Skeletal muscle tissue (tissue), 4 donors: ENCODE data around the gene SERPINE1. TPM values are rescaled to one million over a fixed set of nuclear protein-coding genes. Genes with fewer than 3 reads are reported as not detected.

Experiments used
- H3K27ac ChIP-seq: one replicate; pipeline ENCODE4 v1.7.0; 2013; ENCODE audit warnings: mild to moderate bottlenecking, low read depth, low read length, inconsistent platforms
- H3K27me3 ChIP-seq, 3 donors: one replicate each; pipeline ENCODE4 v1.7.0; 2013; ENCODE audit warnings: low read length in 3 of 3; ENCODE audit not compliant: control insufficient read depth in 3 of 3, insufficient read depth in 3 of 3
- H3K36me3 ChIP-seq, 3 donors: one replicate each; pipeline ENCODE4 v1.7.0; 2013; ENCODE audit warnings: low read length in 3 of 3; ENCODE audit not compliant: control insufficient read depth in 3 of 3, insufficient read depth in 3 of 3
- H3K4me1 ChIP-seq, 3 donors: one replicate each; pipeline ENCODE4 v1.7.0; 2013; ENCODE audit warnings: low read length in 3 of 3, mild to moderate bottlenecking in 3 of 3; ENCODE audit not compliant: control insufficient read depth in 3 of 3, insufficient read depth in 3 of 3
- H3K4me3 ChIP-seq, 3 donors: one replicate each; pipeline ENCODE4 v1.7.0; 2013; ENCODE audit warnings: low read length in 3 of 3
- H3K9ac ChIP-seq, 3 donors: one replicate each; pipeline ENCODE4 v1.7.0; 2013; ENCODE audit warnings: low read length in 3 of 3, mild to moderate bottlenecking in 3 of 3, moderate library complexity in 2 of 3, low read depth in 1 of 3
- H3K9me3 ChIP-seq, 3 donors: one replicate each; pipeline ENCODE4 v1.7.0; 2013; ENCODE audit warnings: low read length in 3 of 3; ENCODE audit not compliant: control insufficient read depth in 3 of 3
- total RNA-seq: library from RNA; depleted of rRNA; stranded (reverse); fragments of >200 nt; gene quantifications from one replicate; pipeline ENCODE4 v1.2.3, GENCODE V29; 2014
- donor health status: Osteomylitis.

SERPINE1 gene
- 2.1 TPM for total RNA-seq

DNA sequence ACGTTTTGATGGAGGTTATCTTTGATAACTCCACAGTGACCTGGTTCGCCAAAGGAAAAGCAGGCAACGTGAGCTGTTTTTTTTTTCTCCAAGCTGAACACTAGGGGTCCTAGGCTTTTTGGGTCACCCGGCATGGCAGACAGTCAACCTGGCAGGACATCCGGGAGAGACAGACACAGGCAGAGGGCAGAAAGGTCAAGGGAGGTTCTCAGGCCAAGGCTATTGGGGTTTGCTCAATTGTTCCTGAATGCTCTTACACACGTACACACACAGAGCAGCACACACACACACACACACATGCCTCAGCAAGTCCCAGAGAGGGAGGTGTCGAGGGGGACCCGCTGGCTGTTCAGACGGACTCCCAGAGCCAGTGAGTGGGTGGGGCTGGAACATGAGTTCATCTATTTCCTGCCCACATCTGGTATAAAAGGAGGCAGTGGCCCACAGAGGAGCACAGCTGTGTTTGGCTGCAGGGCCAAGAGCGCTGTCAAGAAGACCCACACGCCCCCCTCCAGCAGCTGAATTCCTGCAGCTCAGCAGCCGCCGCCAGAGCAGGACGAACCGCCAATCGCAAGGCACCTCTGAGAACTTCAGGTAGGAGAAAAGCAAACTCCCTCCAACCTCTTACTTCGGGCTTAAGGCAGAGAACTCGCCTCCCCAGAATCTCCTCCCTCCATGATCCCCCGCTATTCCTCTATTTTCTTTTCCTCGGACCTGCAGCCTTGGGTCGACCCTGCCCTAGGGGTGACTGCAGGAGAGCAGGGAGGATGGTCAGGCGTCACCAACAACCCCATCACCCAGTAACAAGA is at the start of gene SERPINE1:
SERPINE1 (plus strand) TSS at position 454 of the 809 bp plus-strand sequence. CDS start 1,290 bp downstream, outside the sequence.
- H3K4me1 ChIP-seq = peaks cover 31 to 38% (median 34%) of the 10 kb centered on the region in 3 donors
- peak within 1 kb of the TSS; percentile 75 for H3K27ac ChIP-seq
- H3K9ac ChIP-seq = peak within 1 kb of the TSS; percentile 33 to 45 (median 40)
- no peaks in the 10 kb centered on the region for H3K36me3 ChIP-seq
- H3K9me3 ChIP-seq = no peaks in the 10 kb centered on the region
- H3K27me3 ChIP-seq = peaks cover 0 to 22% (median 8%) of the 10 kb centered on the region in 3 donors
- peak within 1 kb of the TSS; percentile 37 to 61 (median 49) for H3K4me3 ChIP-seq

DNA sequence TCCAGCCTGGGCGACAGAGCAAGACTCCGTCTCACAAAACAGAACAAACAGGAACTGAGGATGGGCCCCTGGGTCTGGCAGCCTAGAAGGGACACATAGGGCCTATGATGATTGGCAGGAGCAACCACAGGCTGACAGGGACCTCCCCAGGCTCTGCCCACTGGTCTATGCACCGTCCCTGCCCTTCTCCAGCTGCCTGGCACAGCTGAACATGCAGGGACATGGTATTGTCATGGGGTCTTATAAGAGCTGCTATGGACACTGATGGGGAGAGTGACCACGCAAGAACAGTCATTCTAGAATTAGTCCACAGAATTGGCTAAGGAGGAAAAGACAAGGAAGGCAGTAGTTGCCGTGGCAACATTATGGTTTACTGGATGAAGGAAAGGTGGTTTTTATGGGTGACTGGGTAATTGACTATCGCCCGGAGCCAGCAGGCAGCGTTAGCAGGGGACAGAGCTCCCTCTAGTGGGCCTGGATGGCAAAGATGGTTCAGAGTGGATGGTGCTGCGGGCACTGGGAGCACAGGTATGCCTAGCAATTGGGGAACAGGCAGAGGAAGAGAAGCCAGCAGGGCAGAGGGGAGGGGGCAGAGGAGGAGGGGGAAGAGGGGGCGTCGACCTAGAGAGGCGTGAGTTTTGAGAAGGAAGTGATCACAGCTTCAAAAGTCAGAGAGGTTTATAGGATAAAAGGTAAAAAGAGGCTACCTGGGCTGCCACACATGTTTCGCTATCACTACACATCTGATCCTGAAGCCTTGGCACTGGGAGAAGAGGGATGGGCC is 49.4 kb upstream of the SERPINE1 start:
- Histone ChIP-seq H3K9me3 (no peaks in the 10 kb centered on the region), H3K36me3 (no peaks in the 10 kb centered on the region), H3K27me3 (peaks cover 0 to 1% (median 0%) of the 10 kb centered on the region in 3 donors), H3K4me1 (no peaks in the 10 kb centered on the region), H3K4me3 (no peak overlapping the region), H3K9ac (no peak overlapping the region), H3K27ac (no peak overlapping the region)

DNA sequence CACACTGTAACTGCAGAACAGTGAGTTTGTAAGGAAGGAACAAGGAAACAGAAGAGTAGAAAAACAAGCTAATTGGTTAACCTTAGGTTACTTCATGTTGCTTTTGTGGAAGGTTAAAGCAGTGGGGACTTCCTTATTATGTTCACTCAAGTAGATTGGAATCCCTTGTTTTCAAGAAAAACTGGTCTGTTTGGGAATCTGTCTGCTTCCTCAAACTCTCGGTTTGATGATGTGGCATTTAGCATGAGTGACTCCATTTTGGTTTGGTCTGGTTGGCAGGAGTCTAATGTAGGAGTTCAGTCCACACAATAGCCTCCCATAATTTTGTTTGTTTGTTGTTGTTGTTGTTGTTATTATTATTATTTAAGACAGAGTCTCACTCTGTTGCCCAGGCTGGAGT is 45.5 kb upstream of the SERPINE1 start:
- Histone ChIP-seq H3K4me1 (peaks cover 10 to 16% (median 11%) of the 10 kb centered on the region in 3 donors), H3K27me3 (no peaks in the 10 kb centered on the region), H3K36me3 (no peaks in the 10 kb centered on the region), H3K27ac (no peak overlapping the region), H3K4me3 (no peak overlapping the region), H3K9me3 (no peaks in the 10 kb centered on the region), H3K9ac (no peak overlapping the region)

DNA sequence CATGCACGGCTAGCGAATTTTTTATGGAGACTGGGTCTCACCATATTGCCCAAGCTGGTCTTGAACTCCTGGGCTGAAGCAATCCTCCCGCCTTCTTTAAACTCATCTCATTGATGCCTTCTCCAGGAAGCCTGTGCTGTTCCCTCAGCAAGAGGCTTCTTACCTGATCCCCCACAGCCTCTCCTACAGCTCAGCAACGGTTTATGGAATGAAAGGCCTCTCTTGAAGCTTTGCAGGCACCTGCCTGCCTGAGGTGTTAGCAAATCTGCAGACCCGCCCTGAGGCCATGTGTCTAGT is 42.1 kb upstream of the SERPINE1 start:
- peaks cover 17 to 28% (median 18%) of the 10 kb centered on the region in 3 donors for H3K4me1 ChIP-seq
- H3K36me3 ChIP-seq = peaks cover 11 to 17% (median 16%) of the 10 kb centered on the region in 3 donors
- H3K27me3 ChIP-seq = no peaks in the 10 kb centered on the region
- H3K4me3 ChIP-seq = peak overlapping the region; percentile 95 to 98 (median 95)
- H3K9ac ChIP-seq = peak overlapping the region; percentile 69 to 89 (median 76)
- no peaks in the 10 kb centered on the region for H3K9me3 ChIP-seq
- H3K27ac ChIP-seq = peak overlapping the region; percentile 91

- peak within 1 kb of the TSS; percentile 91 for H3K27ac ChIP-seq
- peak within 1 kb of the TSS; percentile 95 to 98 (median 95) for H3K4me3 ChIP-seq
- H3K9ac ChIP-seq = peak within 1 kb of the TSS; percentile 76 to 92 (median 89)
- peaks cover 11 to 17% (median 16%) of the 10 kb centered on the region in 3 donors for H3K36me3 ChIP-seq
- peaks cover 17 to 28% (median 18%) of the 10 kb centered on the region in 3 donors for H3K4me1 ChIP-seq
- H3K27me3 ChIP-seq = no peaks in the 10 kb centered on the region
- no peaks in the 10 kb centered on the region for H3K9me3 ChIP-seq
These were observed 41.5 kb upstream of the SERPINE1 start, which contains the start of gene TRIM56 for GRCh38 chr7:101085162-101085964. TSS of gene TRIM56 (plus strand) at chr7:101085481. CDS start at chr7:101087313, 1,832 bp downstream.

DNA sequence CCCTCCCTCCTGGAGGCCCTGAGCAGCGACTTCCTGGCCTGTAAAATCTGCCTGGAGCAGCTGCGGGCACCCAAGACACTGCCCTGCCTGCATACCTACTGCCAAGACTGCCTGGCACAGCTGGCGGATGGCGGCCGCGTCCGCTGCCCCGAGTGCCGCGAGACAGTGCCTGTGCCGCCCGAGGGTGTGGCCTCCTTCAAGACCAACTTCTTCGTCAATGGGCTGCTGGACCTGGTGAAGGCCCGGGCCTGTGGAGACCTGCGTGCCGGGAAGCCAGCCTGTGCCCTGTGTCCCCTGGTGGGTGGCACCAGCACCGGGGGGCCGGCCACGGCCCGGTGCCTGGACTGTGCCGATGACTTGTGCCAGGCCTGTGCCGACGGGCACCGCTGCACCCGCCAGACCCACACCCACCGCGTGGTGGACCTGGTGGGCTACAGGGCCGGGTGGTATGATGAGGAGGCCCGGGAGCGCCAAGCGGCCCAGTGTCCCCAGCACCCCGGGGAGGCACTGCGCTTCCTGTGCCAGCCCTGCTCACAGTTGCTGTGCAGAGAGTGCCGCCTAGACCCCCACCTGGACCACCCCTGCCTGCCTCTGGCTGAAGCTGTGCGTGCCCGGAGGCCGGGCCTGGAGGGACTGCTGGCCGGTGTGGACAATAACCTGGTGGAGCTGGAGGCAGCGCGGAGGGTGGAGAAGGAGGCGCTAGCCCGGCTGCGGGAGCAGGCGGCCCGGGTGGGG is 39.4 kb upstream of the SERPINE1 start:
- H3K27me3 ChIP-seq = no peaks in the 10 kb centered on the region
- H3K9ac ChIP-seq = no peak overlapping the region
- no peak overlapping the region for H3K4me3 ChIP-seq
- no peak overlapping the region for H3K27ac ChIP-seq
- H3K36me3 ChIP-seq = peaks cover 13 to 20% (median 16%) of the 10 kb centered on the region in 3 donors
- H3K4me1 ChIP-seq = peaks cover 17 to 28% (median 18%) of the 10 kb centered on the region in 3 donors
- H3K9me3 ChIP-seq = no peaks in the 10 kb centered on the region

GRCh38 chr7:101088069-101088425 is 38.9 kb upstream of the SERPINE1 start:
- peaks cover 13 to 20% (median 16%) of the 10 kb centered on the region in 3 donors for H3K36me3 ChIP-seq
- no peaks in the 10 kb centered on the region for H3K27me3 ChIP-seq
- H3K9ac ChIP-seq = no peak overlapping the region
- no peak overlapping the region for H3K4me3 ChIP-seq
- no peaks in the 10 kb centered on the region for H3K9me3 ChIP-seq
- H3K4me1 ChIP-seq = peaks cover 17 to 28% (median 18%) of the 10 kb centered on the region in 3 donors
- no peak overlapping the region for H3K27ac ChIP-seq

DNA sequence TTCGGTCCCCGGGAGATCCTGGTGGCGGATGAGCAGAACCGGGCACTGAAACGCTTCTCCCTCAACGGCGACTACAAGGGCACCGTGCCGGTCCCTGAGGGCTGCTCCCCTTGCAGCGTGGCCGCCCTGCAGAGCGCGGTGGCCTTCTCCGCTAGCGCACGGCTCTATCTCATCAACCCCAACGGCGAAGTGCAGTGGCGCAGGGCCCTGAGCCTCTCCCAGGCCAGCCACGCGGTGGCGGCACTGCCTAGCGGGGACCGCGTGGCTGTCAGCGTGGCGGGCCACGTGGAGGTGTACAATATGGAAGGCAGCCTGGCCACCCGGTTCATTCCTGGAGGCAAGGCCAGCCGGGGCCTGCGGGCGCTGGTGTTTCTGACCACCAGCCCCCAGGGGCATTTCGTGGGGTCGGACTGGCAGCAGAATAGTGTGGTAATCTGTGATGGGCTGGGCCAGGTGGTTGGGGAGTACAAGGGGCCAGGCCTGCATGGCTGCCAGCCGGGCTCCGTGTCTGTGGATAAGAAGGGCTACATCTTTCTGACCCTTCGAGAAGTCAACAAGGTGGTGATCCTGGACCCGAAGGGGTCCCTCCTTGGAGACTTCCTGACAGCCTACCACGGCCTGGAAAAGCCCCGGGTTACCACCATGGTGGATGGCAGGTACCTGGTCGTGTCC is 37.9 kb upstream of the SERPINE1 start:
- Histone ChIP-seq H3K36me3 (peaks cover 13 to 20% (median 16%) of the 10 kb centered on the region in 3 donors), H3K27ac (no peak overlapping the region), H3K4me1 (peaks cover 17 to 28% (median 18%) of the 10 kb centered on the region in 3 donors), H3K27me3 (no peaks in the 10 kb centered on the region), H3K9ac (peak overlapping the region in 1 of 3 donors; percentile 33), H3K4me3 (no peak overlapping the region), H3K9me3 (no peaks in the 10 kb centered on the region)
